ENCODE measurements around the gene VIT.

- TF ChIP-seq CTCF (conservative IDR thresholded peaks at IDR 0.05; ENCODE audit: low read depth in 2 of 2), result no peak
- no peak for TF ChIP-seq EZH2 (IDR thresholded peaks at IDR 0.05; ENCODE audit: low read depth, unreplicated experiment)
- TF ChIP-seq REST (IDR thresholded peaks at IDR 0.05; ENCODE audit: unreplicated experiment), result no peak
- no peak for TF ChIP-seq POLR2AphosphoS5 (IDR thresholded peaks at IDR 0.05; ENCODE audit: low read depth)
- no peak for TF ChIP-seq JUNB (IDR thresholded peaks at IDR 0.05; ENCODE audit: unreplicated experiment)
These were observed 40.7 kb downstream of the VIT start for GRCh38 chr2:36737131-36737750.

Measured in GM23338 (cell line).